GM19328 (cell line): ENCODE measurements around the gene PRDM16.

Experiments
- ATAC-seq: cut with Tn5 transposase; IDR thresholded peaks from one replicate; pipeline ENCODE4 v1.9.1; 2021; ENCODE audit warnings: mild to moderate bottlenecking, moderate library complexity; ENCODE audit not compliant: unreplicated experiment

PRDM16 gene

DNA sequence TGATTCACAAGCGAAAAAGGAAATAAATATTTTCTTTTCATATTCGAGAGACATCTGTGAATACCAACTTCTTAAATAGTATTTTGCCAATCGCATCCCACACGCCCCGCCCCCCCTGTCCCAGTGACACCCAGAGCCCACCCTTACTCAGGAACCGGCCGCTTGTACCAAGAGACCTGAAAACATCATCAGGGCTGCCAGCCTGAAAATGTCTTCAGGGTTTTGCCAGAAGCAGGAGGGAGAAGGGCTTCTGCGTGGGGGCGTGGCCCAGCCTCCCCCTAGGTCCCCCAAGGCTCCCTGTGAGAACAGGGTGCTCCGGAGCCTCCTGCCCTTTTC, 126.4 kb downstream of the PRDM16 start:
- ATAC-seq = no peak

DNA sequence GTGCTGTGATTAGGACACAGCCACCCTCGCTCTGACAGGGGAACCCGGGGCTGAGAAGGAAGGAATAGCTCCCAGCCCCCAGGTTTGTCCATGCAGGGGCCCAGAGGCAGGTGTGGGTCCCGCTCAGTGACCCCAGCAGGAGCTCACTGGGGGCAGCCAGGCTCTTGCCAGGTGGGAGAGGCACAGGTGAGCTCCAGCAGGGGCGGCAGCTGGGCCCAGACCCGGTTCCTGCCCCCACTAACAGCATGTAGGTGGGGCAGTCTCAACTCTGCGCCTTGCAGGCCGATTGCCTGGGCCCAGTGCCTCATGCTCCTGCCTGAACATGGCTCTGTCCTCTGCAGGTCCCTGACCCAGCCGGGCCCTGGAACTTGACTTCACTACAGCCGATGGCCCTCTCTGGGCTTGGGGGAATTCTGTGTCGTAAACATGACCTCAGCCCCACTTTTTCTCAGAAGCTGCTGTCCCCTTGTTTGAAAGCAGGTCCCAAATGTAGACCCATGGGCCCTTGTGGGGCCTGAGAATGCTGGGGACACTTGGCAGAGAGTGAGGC, 127.0 kb downstream of the PRDM16 start:
- no peak for ATAC-seq

GRCh38 chr1:3196577-3197245, 127.7 kb downstream of the PRDM16 start:
- no peak for ATAC-seq

DNA sequence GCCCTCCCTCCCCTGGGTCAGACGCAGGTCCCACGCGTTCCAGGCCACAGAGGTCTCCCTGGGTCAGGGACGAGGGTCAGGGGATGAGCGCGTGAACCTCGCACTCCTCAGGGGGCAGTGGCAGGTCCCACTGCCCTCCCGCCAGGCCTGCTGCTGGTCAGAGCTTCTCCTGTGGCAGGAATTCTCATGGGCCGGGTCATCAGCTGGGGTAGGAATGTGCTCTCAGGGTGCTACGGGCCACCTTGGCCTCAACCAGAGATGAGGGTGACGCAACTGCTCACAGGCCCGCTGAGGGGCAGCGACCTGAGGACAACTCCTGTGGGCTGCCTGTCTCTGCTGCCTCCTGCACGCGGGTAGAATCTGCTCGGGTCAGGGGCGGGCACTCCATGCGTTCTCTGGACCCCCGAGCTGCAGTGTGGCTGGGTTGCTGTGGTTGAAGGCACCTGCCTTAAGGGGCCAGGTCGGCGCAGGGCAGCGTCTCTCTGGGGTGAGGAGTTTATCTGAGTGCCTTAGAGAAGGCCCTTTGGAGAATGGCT, 128.8 kb downstream of the PRDM16 start:
- no peak for ATAC-seq

DNA sequence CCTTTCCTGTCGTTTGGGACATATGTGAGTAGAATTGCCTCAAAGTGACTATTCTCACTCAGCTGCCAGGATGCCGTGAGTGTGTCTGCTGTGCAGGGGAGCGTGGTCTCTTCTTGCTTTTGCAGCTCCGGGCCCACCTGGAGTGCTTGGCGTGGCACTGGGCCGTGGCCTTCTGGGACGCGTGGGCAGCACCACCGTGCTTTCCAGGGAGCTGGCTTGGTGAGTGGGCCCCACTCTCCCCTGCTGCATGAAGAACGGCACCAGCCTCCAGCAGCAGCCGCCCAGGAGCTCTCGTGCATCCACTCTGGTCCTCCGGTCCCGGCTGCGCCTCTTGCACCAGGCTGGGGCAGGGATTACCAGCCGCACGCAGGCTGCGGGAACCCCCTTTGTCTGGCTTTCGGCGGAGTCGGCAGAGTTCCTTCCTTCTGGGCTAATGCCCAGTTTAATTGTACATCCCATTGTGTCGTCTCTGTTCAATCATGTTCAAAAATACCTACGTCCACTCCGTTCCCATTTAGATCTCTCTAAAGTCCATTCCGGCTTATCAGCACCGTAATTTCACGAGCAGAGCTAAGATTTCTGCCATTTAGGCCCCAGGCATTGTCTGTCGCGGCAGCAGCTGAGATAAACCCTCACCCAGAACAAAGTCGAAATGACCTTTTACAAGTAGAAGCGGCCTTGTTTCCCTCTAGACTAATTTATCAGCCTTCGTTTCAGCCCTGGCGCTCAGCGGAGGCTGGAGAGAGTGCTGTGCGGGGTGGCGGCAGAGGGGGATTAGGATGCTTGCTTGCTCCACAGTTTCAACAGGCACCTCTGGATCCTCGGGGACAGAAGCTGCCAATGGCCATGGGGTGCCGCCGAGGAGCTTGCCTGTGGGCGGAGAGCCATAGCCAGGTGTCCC, 129.6 kb downstream of the PRDM16 start:
- no peak for ATAC-seq

- ATAC-seq = no peak
Measured at GRCh38 chr1:3204725-3205124, 135.7 kb downstream of the PRDM16 start.

DNA sequence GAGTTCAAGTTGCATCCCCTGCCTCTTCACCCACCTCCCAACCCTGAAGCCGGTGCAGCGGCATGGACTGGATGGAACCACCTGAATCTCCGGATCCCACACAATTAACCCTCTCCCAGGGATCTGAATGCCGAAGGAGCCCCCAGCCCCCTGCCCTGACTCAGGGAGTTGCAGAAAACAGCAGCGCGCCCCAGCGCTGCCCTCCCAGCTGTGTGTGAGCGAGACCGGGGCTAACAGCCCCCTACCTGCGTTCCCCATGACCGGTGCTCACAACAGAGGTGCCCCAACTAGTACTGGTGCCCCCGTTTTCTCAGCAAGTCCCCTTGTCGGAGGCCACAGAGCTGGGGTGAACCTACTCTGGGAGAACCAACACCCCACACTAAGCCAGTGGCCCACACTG, 136.8 kb downstream of the PRDM16 start:
- no peak for ATAC-seq

DNA sequence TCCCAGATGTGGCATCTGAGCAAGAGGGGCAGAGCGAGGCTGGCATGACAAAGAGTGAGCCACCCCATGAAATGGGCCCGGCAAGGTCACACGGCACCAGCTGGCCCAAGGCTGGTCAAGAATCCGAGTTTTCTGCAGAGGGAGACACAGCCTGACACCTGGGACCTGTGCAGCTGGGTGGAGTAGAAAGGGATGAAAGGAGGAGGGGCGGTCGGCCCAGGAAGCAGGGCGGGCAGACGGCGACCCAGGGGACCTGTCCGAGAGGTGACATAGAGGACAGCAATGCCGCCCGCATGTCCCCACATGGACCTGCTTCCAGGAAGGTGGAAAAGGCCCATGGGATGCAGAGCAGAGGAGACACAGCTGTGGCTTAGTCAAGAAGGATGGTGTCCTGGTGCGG, 137.7 kb downstream of the PRDM16 start:
- no peak for ATAC-seq

DNA sequence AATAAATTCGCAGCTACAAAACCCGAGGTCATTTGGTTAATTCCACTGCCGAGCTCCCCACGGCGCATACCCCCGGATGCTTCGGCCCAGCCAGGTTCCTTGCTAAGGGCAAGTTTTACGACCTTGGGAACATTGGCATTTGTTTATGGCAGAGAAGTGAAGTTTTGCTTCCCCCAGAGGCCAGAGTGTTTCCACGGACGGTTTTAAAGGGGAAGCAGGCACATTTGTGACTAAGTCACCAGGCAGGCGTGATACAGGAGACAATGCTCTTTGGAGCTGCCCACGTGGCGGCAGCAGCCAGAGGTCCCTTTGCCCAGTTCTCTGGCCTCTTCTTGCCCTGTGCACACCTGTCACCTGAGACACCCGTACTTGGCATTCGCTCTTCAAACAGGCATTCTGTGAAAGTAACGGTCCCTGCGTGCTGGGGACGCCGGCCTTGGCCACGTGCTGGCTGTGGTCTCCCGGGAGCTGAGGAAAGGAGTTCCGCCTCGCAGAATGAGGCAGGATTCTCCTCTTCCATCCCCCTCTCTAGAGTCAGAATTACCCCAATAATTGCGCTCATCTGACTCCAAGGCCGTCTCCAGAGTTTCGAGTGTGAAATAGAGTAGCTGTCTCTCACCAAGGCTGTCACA, 138.3 kb downstream of the PRDM16 start:
- ATAC-seq = no peak

- ATAC-seq = no peak
Measured at GRCh38 chr1:3208819-3209200, 139.8 kb downstream of the PRDM16 start.

GRCh38 chr1:3209201-3209600, 140.2 kb downstream of the PRDM16 start:
- ATAC-seq = no peak

- ATAC-seq = no peak
Measured at GRCh38 chr1:3211582-3212375, 142.8 kb downstream of the PRDM16 start.

DNA sequence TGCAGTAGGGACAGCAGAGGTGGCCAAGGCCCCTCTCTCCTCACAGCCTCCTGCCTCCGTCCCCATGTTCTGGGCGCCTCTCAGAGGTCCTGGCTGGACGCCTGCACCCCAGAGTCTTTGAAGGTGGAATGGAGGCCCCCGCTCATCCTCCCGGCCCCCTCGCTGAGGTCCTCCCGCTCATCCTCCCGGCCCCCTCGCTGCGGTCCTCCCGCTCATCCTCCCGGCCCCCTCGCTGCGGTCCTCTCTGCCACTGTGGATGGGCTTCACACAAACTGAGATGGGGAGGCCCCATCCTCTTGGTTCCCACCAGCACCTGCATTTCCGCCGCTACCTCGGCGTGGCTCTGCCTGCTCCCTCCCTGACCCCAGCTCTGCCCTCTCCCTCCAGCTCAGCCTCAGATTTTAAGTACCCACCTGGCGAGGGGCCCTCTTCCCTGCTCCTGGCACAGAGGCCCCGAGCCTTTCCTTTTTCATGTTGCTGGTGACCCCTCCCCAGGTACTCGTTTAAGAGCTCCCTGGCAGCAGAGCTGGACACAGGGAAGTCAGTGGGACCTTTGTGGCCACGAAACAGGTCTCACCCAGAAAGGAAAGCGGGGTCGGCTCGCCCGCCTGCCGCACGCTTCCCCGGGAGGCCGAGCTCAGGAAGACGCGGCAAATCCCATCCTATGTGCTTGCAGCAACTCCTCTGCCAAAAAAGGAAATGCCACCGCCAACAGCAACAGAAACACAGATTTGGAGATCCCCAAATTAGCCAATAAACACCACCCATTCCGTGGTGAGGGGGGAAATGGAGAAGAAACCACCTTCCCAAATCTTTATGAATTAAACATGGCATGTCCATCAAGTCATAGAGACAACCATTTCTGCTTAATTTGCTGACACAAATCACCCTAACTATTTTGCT, 143.7 kb downstream of the PRDM16 start:
- no peak for ATAC-seq

DNA sequence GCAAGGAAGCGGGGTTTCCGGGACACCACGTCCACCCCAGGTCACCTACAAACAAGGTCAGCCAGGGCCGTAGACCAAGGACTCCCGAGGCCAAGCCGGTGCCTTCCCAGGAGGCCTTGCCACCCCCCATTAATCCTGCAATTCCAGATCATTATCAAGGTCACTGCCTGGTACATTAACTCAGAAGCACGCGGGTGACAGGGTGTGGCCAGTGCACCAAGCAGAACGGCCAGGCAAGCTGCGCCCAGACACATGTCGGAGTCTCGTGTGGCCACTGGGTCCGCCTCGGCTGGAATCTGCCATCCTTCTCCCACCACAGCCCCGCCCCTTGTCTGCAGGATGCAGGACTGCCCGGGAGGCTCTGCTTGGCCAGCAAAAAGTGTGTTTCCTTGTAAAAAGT, 144.7 kb downstream of the PRDM16 start:
- no peak for ATAC-seq

DNA sequence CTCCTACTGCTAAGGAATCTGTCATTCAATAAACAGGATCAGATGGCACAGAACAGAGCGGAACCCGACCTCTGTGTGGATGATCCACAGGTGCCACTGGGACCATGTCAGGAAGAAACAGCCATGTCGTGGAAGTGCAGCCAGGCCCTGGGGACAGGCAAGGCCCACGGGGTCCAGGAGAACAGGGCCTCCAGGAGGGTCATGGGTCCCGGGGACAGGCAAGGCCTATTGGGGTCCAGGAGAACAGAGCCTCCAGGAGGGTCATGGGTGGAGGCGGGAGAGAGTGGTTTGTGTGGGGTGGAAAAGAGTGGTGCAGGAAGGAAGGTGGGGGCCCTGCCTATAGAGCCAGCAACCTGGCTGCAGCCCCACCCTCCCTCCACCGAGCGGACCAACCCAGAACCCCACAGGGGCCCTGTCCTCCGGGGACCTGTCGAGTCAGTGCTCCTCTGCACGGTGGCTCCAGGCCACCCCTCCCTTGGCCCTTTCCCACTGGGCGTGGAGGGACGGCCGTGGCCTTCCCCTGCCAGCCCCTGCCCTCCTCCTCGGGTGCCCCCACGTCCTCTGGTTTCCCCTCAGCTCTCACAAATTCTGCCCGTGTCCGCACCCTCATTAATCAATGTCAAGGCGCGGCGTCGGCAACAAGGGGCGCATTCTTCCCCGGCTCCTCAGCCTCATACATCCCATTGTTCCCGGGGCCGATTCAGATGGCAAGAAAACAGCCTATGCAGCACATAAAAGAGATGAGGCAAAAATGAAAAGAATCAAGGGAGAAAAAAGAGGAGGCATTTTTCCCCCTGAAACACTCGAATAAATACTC, 146.4 kb downstream of the PRDM16 start:
- no peak for ATAC-seq

DNA sequence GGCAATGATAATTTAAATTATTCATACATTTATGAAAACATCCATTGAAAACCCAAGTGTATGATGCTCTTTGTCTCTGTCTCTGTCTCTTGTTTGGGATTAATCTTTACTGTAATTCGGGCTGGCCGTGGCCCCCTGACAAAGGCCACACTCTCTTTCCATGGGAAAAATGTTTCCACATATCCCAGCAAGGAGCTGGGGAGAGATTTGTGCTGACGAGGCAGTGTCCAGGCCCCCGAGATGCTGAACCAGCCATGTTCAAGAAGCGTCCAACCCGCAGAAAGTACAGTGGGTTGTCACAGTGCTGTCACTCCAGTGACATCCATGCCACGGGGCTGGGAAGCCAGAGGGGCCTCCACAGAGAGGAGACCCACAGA, 147.0 kb downstream of the PRDM16 start:
- no peak for ATAC-seq

DNA sequence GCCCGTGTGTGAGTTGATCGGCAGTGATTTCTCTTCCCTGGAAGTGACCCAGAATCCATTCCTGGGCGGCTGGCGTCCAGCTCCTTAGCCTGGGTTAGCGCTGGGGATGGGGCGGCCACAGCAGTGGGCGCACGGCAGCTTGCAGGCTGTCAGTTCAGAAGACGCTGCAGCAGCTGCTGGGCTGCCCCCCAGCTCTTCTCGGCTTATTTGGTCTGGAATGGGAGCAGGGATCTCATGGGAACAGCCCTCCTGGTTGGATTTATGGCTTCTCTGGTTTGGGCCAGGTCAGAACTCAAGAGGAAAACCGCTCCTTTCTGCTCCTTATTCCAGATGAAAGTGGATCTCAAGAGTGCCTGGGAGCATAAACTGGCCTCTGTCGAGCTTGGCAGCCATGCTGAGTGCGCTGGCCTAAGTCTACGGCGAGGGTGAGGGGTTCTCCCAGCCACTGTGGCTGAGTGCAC, 148.2 kb downstream of the PRDM16 start:
- ATAC-seq = no peak

DNA sequence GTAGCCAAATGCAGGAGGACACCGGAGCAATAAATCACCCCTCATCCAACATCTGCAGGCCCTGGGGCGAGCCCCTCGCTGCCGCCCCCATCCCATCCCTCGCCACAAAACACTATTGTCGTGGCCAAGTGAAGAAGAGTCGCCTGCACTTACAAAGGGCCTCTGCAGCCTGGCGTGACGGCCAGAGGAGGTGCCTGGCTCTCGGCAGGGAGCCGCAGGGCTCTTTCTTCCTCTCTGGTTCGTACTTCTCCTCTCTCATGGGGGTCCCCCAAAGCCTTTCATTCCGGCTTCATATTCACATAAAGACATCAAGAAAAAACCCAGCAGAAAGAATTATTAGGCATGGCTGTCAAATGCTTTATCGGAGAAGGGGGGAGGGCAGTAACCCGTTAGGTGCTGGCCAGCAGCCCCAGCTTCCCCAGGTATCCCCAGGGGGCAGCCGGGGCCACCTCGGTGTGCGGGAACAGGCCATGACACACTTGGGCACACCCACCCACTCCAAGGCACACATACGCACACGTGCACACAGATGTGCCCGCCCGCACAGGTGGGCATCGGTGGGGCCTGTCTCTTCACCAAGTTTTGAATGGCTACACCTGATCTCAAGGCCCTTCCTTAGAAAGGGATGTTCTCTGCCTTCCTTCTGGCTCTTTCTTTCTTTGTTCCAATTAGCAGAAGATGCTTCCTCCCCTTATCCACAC, 149.1 kb downstream of the PRDM16 start:
- no peak for ATAC-seq
